AG09319 (cell line): ENCODE measurements around the gene ADAMTSL1.
"Not testable (repeated sequence)": the region's sequence is repeated elsewhere in the genome, so short reads cannot be mapped to it uniquely, and the experiment has no call there.

Experiments used
- DNase-seq: peaks from one replicate; pipeline ENCODE4 v3.0.0-alpha.2; 2010; ENCODE audit warnings: low read depth; ENCODE audit errors: extremely low read depth
- CTCF ChIP-seq: IDR thresholded peaks from 2 replicates; pipeline ENCODE4 v1.5.1; 2011; ENCODE audit warnings: low read depth, mild to moderate bottlenecking, inconsistent platforms, low read length, moderate library complexity

ADAMTSL1 gene

GRCh38 chr9:18866121-18866831 lies 392.3 kb downstream of the ADAMTSL1 start:
- DNase-seq = no peak
- no peak for TF ChIP-seq CTCF

GRCh38 chr9:18869725-18870124 lies 395.8 kb downstream of the ADAMTSL1 start:
- no peak for DNase-seq
- TF ChIP-seq CTCF = no peak

GRCh38 chr9:18874069-18874468 lies 400.1 kb downstream of the ADAMTSL1 start:
- no peak for TF ChIP-seq CTCF
- no peak for DNase-seq

- not testable (repeated sequence) for DNase-seq
Observed at GRCh38 chr9:18874990-18875389, 401.0 kb downstream of the ADAMTSL1 start.

- no peak for TF ChIP-seq CTCF
Observed at GRCh38 chr9:18877984-18878383, 404.0 kb downstream of the ADAMTSL1 start.

GRCh38 chr9:18881758-18882157 lies 407.8 kb downstream of the ADAMTSL1 start:
- no peak for TF ChIP-seq CTCF
- no peak for DNase-seq

More at GRCh38 chr9:18877984-18878383, 404.0 kb downstream of the ADAMTSL1 start:
- no peak for DNase-seq

- no peak for TF ChIP-seq CTCF
- DNase-seq = no peak
Observed at GRCh38 chr9:18887546-18887945, 413.6 kb downstream of the ADAMTSL1 start.

GRCh38 chr9:18888290-18888689 lies 414.3 kb downstream of the ADAMTSL1 start:
- no peak for TF ChIP-seq CTCF
- peak; percentile 7 for DNase-seq
